Measurements from ENCODE around the gene PRLR.

PRLR gene

DNA sequence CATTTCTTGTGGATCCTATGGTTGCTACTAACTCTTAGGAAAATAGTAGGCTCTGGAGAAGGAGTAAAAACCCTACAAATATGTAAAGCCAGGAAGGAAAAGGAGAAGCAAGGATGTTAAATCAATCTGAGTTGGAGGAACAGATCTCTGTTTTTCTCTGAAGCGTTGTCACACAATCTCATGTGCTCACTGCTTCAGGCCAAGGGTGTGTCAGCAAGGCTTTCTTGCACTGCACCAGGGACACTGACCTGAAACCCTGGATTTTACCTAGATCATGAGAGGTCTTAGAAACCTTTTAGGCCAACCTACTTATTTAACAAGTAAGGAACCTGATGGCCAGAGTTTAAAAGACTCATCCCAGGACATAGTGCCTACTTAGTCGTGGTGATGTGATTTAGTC, 170.1 kb downstream of the PRLR start:
- no peak for DNase-seq
- no peaks in the 10 kb centered on the region for H3K27me3 ChIP-seq (replicated peaks)
- H3K27ac ChIP-seq, result no peak overlapping the region
- in situ Hi-C loops (cut with HindIII; ENCODE audit: low pct_ligation_motif_present, low sequenced_read_pairs), result no loop called here
- TF ChIP-seq, protein P1, sequence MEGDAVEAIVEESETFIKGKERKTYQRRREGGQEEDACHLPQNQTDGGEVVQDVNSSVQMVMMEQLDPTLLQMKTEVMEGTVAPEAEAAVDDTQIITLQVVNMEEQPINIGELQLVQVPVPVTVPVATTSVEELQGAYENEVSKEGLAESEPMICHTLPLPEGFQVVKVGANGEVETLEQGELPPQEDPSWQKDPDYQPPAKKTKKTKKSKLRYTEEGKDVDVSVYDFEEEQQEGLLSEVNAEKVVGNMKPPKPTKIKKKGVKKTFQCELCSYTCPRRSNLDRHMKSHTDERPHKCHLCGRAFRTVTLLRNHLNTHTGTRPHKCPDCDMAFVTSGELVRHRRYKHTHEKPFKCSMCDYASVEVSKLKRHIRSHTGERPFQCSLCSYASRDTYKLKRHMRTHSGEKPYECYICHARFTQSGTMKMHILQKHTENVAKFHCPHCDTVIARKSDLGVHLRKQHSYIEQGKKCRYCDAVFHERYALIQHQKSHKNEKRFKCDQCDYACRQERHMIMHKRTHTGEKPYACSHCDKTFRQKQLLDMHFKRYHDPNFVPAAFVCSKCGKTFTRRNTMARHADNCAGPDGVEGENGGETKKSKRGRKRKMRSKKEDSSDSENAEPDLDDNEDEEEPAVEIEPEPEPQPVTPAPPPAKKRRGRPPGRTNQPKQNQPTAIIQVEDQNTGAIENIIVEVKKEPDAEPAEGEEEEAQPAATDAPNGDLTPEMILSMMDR (IDR thresholded peaks at IDR 0.05; ENCODE audit: low read depth, low read length, missing control alignments), result no peak
- H3K36me3 ChIP-seq (replicated peaks), result no peaks in the 10 kb centered on the region
- H3K4me3 ChIP-seq (ENCODE audit: low read depth, low read length), result no peak overlapping the region

DNA sequence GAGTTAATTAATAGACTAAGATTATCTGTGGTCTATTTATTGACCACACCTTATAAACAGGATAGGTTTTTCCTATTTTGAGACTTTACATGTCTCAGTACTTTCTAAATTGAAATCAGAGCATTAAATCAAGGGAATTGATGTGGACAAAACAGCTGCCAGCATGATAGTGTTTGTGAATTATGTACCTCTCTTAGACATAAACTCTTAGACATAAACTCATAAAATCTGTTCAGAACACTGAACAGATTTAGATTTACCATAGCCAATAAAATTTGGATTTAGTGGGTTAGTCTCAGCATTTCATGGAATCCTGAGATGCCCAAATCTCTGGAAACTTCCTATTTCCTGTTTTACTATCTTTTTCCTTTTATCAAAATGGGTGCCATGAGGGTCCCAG, 171.0 kb downstream of the PRLR start:
- DNase-seq, result no peak
- in situ Hi-C loops (cut with HindIII; ENCODE audit: low pct_ligation_motif_present, low sequenced_read_pairs), result no loop called here
- H3K36me3 ChIP-seq (replicated peaks), result no peaks in the 10 kb centered on the region
- TF ChIP-seq, protein P1 (IDR thresholded peaks at IDR 0.05; ENCODE audit: low read depth, low read length, missing control alignments), result no peak
- no peak overlapping the region for H3K4me3 ChIP-seq (ENCODE audit: low read depth, low read length)
- no peaks in the 10 kb centered on the region for H3K27me3 ChIP-seq (replicated peaks)
- H3K27ac ChIP-seq, result no peak overlapping the region

- H3K27me3 ChIP-seq (replicated peaks), result no peaks in the 10 kb centered on the region
- no peak overlapping the region for H3K27ac ChIP-seq
- in situ Hi-C loops (cut with HindIII; ENCODE audit: low pct_ligation_motif_present, low sequenced_read_pairs), result no loop called here
- H3K36me3 ChIP-seq (replicated peaks), result no peaks in the 10 kb centered on the region
- DNase-seq, result no peak
- TF ChIP-seq, protein P1 (IDR thresholded peaks at IDR 0.05; ENCODE audit: low read depth, low read length, missing control alignments), result no peak
- H3K4me3 ChIP-seq (ENCODE audit: low read depth, low read length), result no peak overlapping the region
Observed at GRCh38 chr5:35058374-35058788, 171.9 kb downstream of the PRLR start.

DNA sequence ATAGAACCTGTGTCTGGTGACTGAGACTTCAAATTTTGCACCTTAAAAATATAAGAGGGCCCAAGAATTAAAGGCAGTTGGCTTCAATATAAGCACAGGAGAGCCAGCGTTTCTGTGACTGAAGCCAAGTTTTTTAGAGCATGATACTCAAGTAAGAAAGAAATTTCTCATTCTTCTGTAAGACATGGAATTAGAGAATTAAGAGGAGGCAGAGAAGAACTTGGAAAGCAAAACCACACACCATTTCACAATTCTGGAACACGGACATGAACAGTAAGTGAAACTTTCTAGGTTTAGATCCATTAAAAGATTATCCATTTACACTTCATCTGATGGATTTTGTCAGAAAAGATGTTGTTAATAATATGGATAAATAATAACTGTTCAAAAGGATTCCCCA, 173.6 kb downstream of the PRLR start:
- in situ Hi-C loops (cut with HindIII; ENCODE audit: low pct_ligation_motif_present, low sequenced_read_pairs), result no loop called here
- H3K4me3 ChIP-seq (ENCODE audit: low read depth, low read length), result no peak overlapping the region
- no peak for DNase-seq
- no peak overlapping the region for H3K27ac ChIP-seq
- TF ChIP-seq, protein P1 (IDR thresholded peaks at IDR 0.05; ENCODE audit: low read depth, low read length, missing control alignments), result no peak
- no peaks in the 10 kb centered on the region for H3K36me3 ChIP-seq (replicated peaks)
- no peaks in the 10 kb centered on the region for H3K27me3 ChIP-seq (replicated peaks)

- Histone ChIP-seq H3K4me3 (ENCODE audit: low read depth, low read length) (no peak overlapping the region), H3K27ac (no peak overlapping the region), H3K36me3 (replicated peaks) (no peaks in the 10 kb centered on the region), H3K27me3 (replicated peaks) (no peaks in the 10 kb centered on the region)
- in situ Hi-C loops (cut with HindIII; ENCODE audit: low pct_ligation_motif_present, low sequenced_read_pairs), result no loop called here
- no peak for DNase-seq
- TF ChIP-seq, protein P1 (IDR thresholded peaks at IDR 0.05; ENCODE audit: low read depth, low read length, missing control alignments), result no peak
Observed at GRCh38 chr5:35052838-35053237, 177.4 kb downstream of the PRLR start.

- in situ Hi-C loops (cut with HindIII; ENCODE audit: low pct_ligation_motif_present, low sequenced_read_pairs), result no loop called here
- TF ChIP-seq, protein P1 (IDR thresholded peaks at IDR 0.05; ENCODE audit: low read depth, low read length, missing control alignments), result no peak
Observed at GRCh38 chr5:35050541-35051126, 179.7 kb downstream of the PRLR start.

More at GRCh38 chr5:35050541-35051126, 179.7 kb downstream of the PRLR start:
- no peak overlapping the region for H3K4me3 ChIP-seq (ENCODE audit: low read depth, low read length)
- DNase-seq, result no peak
- H3K36me3 ChIP-seq (replicated peaks), result no peaks in the 10 kb centered on the region
- no peak overlapping the region for H3K27ac ChIP-seq
- H3K27me3 ChIP-seq (replicated peaks), result no peaks in the 10 kb centered on the region
